IMR-90 (cell line): ENCODE measurements around the gene ASMTL. TPM values are rescaled to one million over a fixed set of nuclear protein-coding genes. Genes with fewer than 3 reads are reported as not detected.

ENCODE experiments used
- ATAC-seq: fragments of 200-7000 bp; cut with Tn5 transposase; 2 replicates; pipeline ENCODE4 v1.9.1; 2020; ENCODE audit warnings: low read depth, mild to moderate bottlenecking, moderate library complexity
- BruUV-seq: library from RNA; stranded (reverse); fragments of 400-500 nt; replicated peaks from 2 replicates; lab custom pipeline; 2021; lab: Mats Ljungman, UMichigan
- CTCF ChIA-PET: fragments of 300-600 bp; formaldehyde crosslinking; extraction: SDS; loops from one replicate; lab custom pipeline; 2021; ENCODE audit warnings: antibody characterized with exemption; lab: Yijun Ruan, JAX
- POLR2A ChIA-PET: fragments of 300-600 bp; sonication (Branson Sonifier 250); formaldehyde crosslinking; loops from one replicate; lab custom pipeline; 2022; ENCODE audit warnings: antibody characterized with exemption; ENCODE audit not compliant: unreplicated experiment; lab: Charles Lee
- DNase-seq: peaks from one replicate; pipeline ENCODE4 v3.0.0; 2013
- H2AFZ ChIP-seq: replicated peaks from 2 replicates; pipeline ENCODE3; 2013; ENCODE audit warnings: low read length, mild to moderate bottlenecking; ENCODE audit not compliant: poor library complexity
- H2AK5ac ChIP-seq: 2 replicates; pipeline ENCODE4 v1.6.1; 2013; ENCODE audit warnings: low read depth, low read length, inconsistent platforms
- H2AK9ac ChIP-seq: replicated peaks from 2 replicates; pipeline ENCODE3; 2013; ENCODE audit warnings: mild to moderate bottlenecking, low read depth, low read length, moderate library complexity; ENCODE audit not compliant: poor library complexity
- H2BK120ac ChIP-seq: 2 replicates; pipeline ENCODE4 v1.6.1; 2013; ENCODE audit warnings: low read depth, low read length, inconsistent platforms
- H2BK15ac ChIP-seq: 3 replicates; pipeline ENCODE4 v1.6.1; 2013; ENCODE audit warnings: low read depth, low read length, inconsistent platforms
- H2BK20ac ChIP-seq: 2 replicates; pipeline ENCODE4 v1.6.1; 2013; ENCODE audit warnings: low read depth, mild to moderate bottlenecking, inconsistent platforms, low read length, moderate library complexity
- H2BK5ac ChIP-seq: 2 replicates; pipeline ENCODE4 v1.6.1; 2013; ENCODE audit warnings: mild to moderate bottlenecking, low read depth, low read length, inconsistent platforms; ENCODE audit not compliant: poor library complexity, severe bottlenecking
- H3K14ac ChIP-seq: replicated peaks from 2 replicates; pipeline ENCODE4 v1.6.1; 2013; ENCODE audit warnings: low read depth, low read length, inconsistent platforms
- H3K18ac ChIP-seq: 2 replicates; pipeline ENCODE4 v1.6.1; 2013; ENCODE audit warnings: low read depth, low read length, control low read depth
- H3K23ac ChIP-seq: 2 replicates; pipeline ENCODE4 v1.6.1; 2013; ENCODE audit warnings: low read depth, low read length, inconsistent platforms
- H3K27ac ChIP-seq: 2 replicates; pipeline ENCODE4 v1.5.1; 2013; ENCODE audit warnings: mild to moderate bottlenecking, control low read depth, low read length; ENCODE audit not compliant: insufficient read depth
- H3K27me3 ChIP-seq: 2 replicates; pipeline ENCODE4 v1.6.1; 2013; ENCODE audit warnings: low read length; ENCODE audit not compliant: control insufficient read depth, insufficient read depth
- H3K36me3 ChIP-seq: 2 replicates; pipeline ENCODE4 v1.6.1; 2013; ENCODE audit warnings: low read length, mixed read lengths; ENCODE audit not compliant: control insufficient read depth, insufficient read depth
- H3K4ac ChIP-seq: 2 replicates; pipeline ENCODE4 v1.6.1; 2013; ENCODE audit warnings: low read depth, low read length, inconsistent platforms
- H3K4me1 ChIP-seq: 2 replicates; pipeline ENCODE4 v1.6.1; 2013; ENCODE audit warnings: low read length, mixed read lengths; ENCODE audit not compliant: control insufficient read depth, insufficient read depth
- H3K4me2 ChIP-seq: 2 replicates; pipeline ENCODE4 v1.6.1; 2013; ENCODE audit warnings: low read depth, mild to moderate bottlenecking, control low read depth, low read length, moderate library complexity
- H3K4me3 ChIP-seq: 2 replicates; pipeline ENCODE4 v1.5.1; 2013; ENCODE audit warnings: low read depth, mild to moderate bottlenecking, control low read depth, low read length, moderate library complexity; ENCODE audit not compliant: insufficient read depth
- H3K56ac ChIP-seq: 2 replicates; pipeline ENCODE4 v1.6.1; 2013; ENCODE audit warnings: low read length, inconsistent platforms; ENCODE audit not compliant: insufficient read depth; ENCODE audit errors: extremely low read depth
- H3K79me1 ChIP-seq, 2 experiments: 2 replicates each; pipeline ENCODE4 v1.6.1; 2013; ENCODE audit warnings: low read length in 2 of 2, inconsistent platforms in 1 of 2, low read depth in 1 of 2
- H3K9ac ChIP-seq: 2 replicates; pipeline ENCODE4 v1.6.1; 2013; ENCODE audit warnings: low read depth, low read length, control low read depth
- H3K9me1 ChIP-seq: 2 replicates; pipeline ENCODE4 v1.6.1; 2013; ENCODE audit warnings: low read length, inconsistent platforms; ENCODE audit not compliant: insufficient read depth
- H3K9me3 ChIP-seq: 2 replicates; pipeline ENCODE4 v1.6.1; 2013; ENCODE audit warnings: low read length; ENCODE audit not compliant: control insufficient read depth, insufficient read depth
- H4K20me1 ChIP-seq: 2 replicates; pipeline ENCODE4 v1.6.1; 2013; ENCODE audit warnings: low read length, inconsistent platforms; ENCODE audit not compliant: insufficient read depth
- H4K5ac ChIP-seq: 2 replicates; pipeline ENCODE4 v1.6.1; 2013; ENCODE audit warnings: mild to moderate bottlenecking, low read depth, low read length, control low read depth
- H4K8ac ChIP-seq, 2 experiments: 2 replicates each; pipeline ENCODE4 v1.6.1; 2013; ENCODE audit warnings: low read depth in 2 of 2, low read length in 2 of 2, control low read depth in 1 of 2, inconsistent platforms in 1 of 2
- H4K91ac ChIP-seq: 2 replicates; pipeline ENCODE4 v1.6.1; 2013; ENCODE audit warnings: low read depth, low read length, inconsistent platforms; ENCODE audit not compliant: insufficient read depth
- BHLHE40 ChIP-seq: fragments of 150-350 bp; IDR thresholded peaks from 2 replicates; pipeline ENCODE4 v1.6.1; 2016; ENCODE audit warnings: mild to moderate bottlenecking, low read depth, low read length
- CEBPB ChIP-seq: IDR thresholded peaks from 2 replicates; pipeline ENCODE4 v1.6.1; 2012; ENCODE audit warnings: low read depth, low read length, improper control_type of control experiment
- CHD1 ChIP-seq: IDR thresholded peaks from 2 replicates; pipeline ENCODE4 v1.6.1; 2012; ENCODE audit warnings: low read depth, low read length, improper control_type of control experiment
- CTCF ChIP-seq: conservative IDR thresholded peaks from 2 replicates; pipeline ENCODE4 v1.5.1; 2012; ENCODE audit warnings: mild to moderate bottlenecking, low read depth, low read length, improper control_type of control experiment
- ELK1 ChIP-seq: fragments of 150-350 bp; IDR thresholded peaks from 2 replicates; pipeline ENCODE4 v1.6.1; 2016; ENCODE audit warnings: low read depth, mild to moderate bottlenecking, low read length, moderate library complexity, borderline replicate concordance
- FOS ChIP-seq: fragments of 150-350 bp; IDR thresholded peaks from 2 replicates; pipeline ENCODE4 v1.6.1; 2016; ENCODE audit warnings: low read depth, low read length
- MAFK ChIP-seq: IDR thresholded peaks from 2 replicates; pipeline ENCODE4 v1.6.1; 2012; ENCODE audit warnings: low read depth, low read length, improper control_type of control experiment
- MAZ ChIP-seq: IDR thresholded peaks from 2 replicates; pipeline ENCODE4 v1.6.1; 2012; ENCODE audit warnings: low read depth, mild to moderate bottlenecking, low read length, improper control_type of control experiment, moderate library complexity, borderline replicate concordance
- MXI1 ChIP-seq: IDR thresholded peaks from 2 replicates; pipeline ENCODE4 v1.6.1; 2012; ENCODE audit warnings: low read depth, mild to moderate bottlenecking, low read length, moderate library complexity, borderline replicate concordance
- NFE2L2 ChIP-seq: fragments of 150-350 bp; IDR thresholded peaks from 2 replicates; pipeline ENCODE4 v1.6.1; 2016; ENCODE audit warnings: low read depth, mild to moderate bottlenecking, low read length
- POLR2A ChIP-seq: IDR thresholded peaks from 2 replicates; pipeline ENCODE4 v1.6.1; 2012; ENCODE audit warnings: mild to moderate bottlenecking, low read depth, low read length
- RAD21 ChIP-seq: IDR thresholded peaks from 2 replicates; pipeline ENCODE4 v1.6.1; 2012; ENCODE audit warnings: low read length, improper control_type of control experiment
- RCOR1 ChIP-seq: IDR thresholded peaks from 2 replicates; pipeline ENCODE4 v1.6.1; 2012; ENCODE audit warnings: mild to moderate bottlenecking, low read length, improper control_type of control experiment; ENCODE audit not compliant: insufficient replicate concordance
- RFX5 ChIP-seq: IDR thresholded peaks from 2 replicates; pipeline ENCODE4 v1.8.0; 2012; ENCODE audit warnings: low read depth, mild to moderate bottlenecking, low read length, moderate library complexity
- SMC3 ChIP-seq: fragments of 150-350 bp; IDR thresholded peaks from 2 replicates; pipeline ENCODE4 v1.6.1; 2016; ENCODE audit warnings: low read depth, mild to moderate bottlenecking, antibody characterized with exemption, low read length, moderate library complexity
- USF2 ChIP-seq: fragments of 150-350 bp; IDR thresholded peaks from 2 replicates; pipeline ENCODE4 v1.6.1; 2017; ENCODE audit warnings: mild to moderate bottlenecking, antibody characterized with exemption, low read length, low read depth
- WGBS, 2 experiments: methylation state at CpG; one replicate each; pipeline versions ENCODE4 v1.1.5 to v1.1.7; 2013; ENCODE audit warnings: missing lambda C conversion rate in 2 of 2; ENCODE audit not compliant: insufficient read length in 1 of 2; ENCODE audit errors: extremely low coverage in 2 of 2; 5-methylcytosine and 5-hydroxymethylcytosine counted together
- dilution Hi-C: fragments of 300-500 bp; cut with HindIII; formaldehyde crosslinking; loops from one replicate; pipeline ENCODE4 v1.14.3; 2018; ENCODE audit warnings: low sequenced_read_pairs; ENCODE audit not compliant: unreplicated experiment
- in situ Hi-C: fragments of 300-500 bp; cut with MboI; formaldehyde crosslinking; loops from 3 replicates; pipeline ENCODE4 v1.14.3; 2019; ENCODE audit warnings: low sequenced_read_pairs, inconsistent platforms, mixed read lengths
- intact Hi-C: fragments of 100-400 bp; cut with micrococcal nuclease; formaldehyde crosslinking; loops from 2 replicates; pipeline ENCODE4 v1.10.0; 2022
- polyA plus RNA-seq, 3 experiments: library from polyadenylated mRNA; depleted of rRNA; stranded (reverse); fragments of >200 nt; gene quantifications; 2 replicates each; pipeline ENCODE4 v1.2.3, GENCODE V29; 2012; ENCODE audit warnings: low replicate concordance in 1 of 3
- total RNA-seq: library from RNA; depleted of rRNA; stranded (reverse); fragments of >200 nt; gene quantifications from 2 replicates; pipeline ENCODE4 v1.2.3, GENCODE V29; 2012

The ASMTL gene
- total and polyA plus RNA-seq, 2 of the 4 experiments (the other 2 are of a cell fraction), result 13.4 to 33.4 TPM

- Histone ChIP-seq H3K4me2 (no peak overlapping the region), H3K23ac (no peak overlapping the region), H4K20me1 (no peaks in the 10 kb centered on the region), H3K36me3 (peaks cover 9% of the 10 kb centered on the region), H3K9me1 (no peaks in the 10 kb centered on the region), H3K9ac (no peak overlapping the region), H4K8ac (no peak overlapping the region), H3K27me3 (no peaks in the 10 kb centered on the region), H2AK9ac (no peak overlapping the region), H3K14ac (no peak overlapping the region), H2BK20ac (no peak overlapping the region), H2BK120ac (no peak overlapping the region), H4K91ac (no peak overlapping the region), H3K4ac (no peak overlapping the region), H3K4me3 (no peak overlapping the region), H3K4me1 (no peaks in the 10 kb centered on the region), H4K5ac (no peak overlapping the region), H2BK15ac (no peak overlapping the region), H3K27ac (no peak overlapping the region), H3K9me3 (peaks cover 11% of the 10 kb centered on the region), H2BK5ac (no peak overlapping the region), H3K79me1 (no peaks in the 10 kb centered on the region), H2AK5ac (no peak overlapping the region), H3K18ac (no peak overlapping the region), H2AFZ (no peak overlapping the region), H3K56ac (no peak overlapping the region)
- no peak for DNase-seq
- dilution Hi-C loops, result no loop called here
- in situ Hi-C loops, result no loop called here
- ATAC-seq, result no peak
- CTCF ChIA-PET, result no interaction called here
- BruUV-seq, result no TSS peak
- intact Hi-C loops, result no loop called here
- WGBS, 2 experiments, result 76% methylated on average over 2 of the region's 2 CpGs; no CpG with 5 or more reads in 1 of the 2 experiments
- POLR2A ChIA-PET, result no interaction called here
- TF ChIP-seq RFX5 (no peak), POLR2A (no peak), SMC3 (no peak), CTCF (no peak), MAZ (no peak), CHD1 (no peak), BHLHE40 (no peak), CEBPB (no peak), FOS (no peak), MAFK (no peak), RCOR1 (no peak), MXI1 (no peak), RAD21 (no peak), USF2 (no peak), NFE2L2 (no peak), ELK1 (no peak)
Observed at GRCh38 chrX:1360171-1360570, 92.5 kb downstream of the ASMTL start.
